GM21529 (cell line): ENCODE results near the gene PASD1.
A peak's percentile ranks its signal among the peaks of the same experiment; 100 is the strongest.
"Not testable (repeated sequence)": the region's sequence is repeated elsewhere in the genome, so short reads cannot be mapped to it uniquely, and the experiment has no call there.

Source experiments
- ATAC-seq: cut with Tn5 transposase; IDR thresholded peaks from one replicate; pipeline ENCODE4 v1.9.1; 2021; ENCODE audit not compliant: unreplicated experiment

PASD1 gene

GRCh38 chrX:151621422-151621821, 57.9 kb downstream of the PASD1 start:
- no peak for ATAC-seq

- ATAC-seq, result no peak
Observed at GRCh38 chrX:151624677-151625076, 61.2 kb downstream of the PASD1 start.

- no peak for ATAC-seq
Observed at GRCh38 chrX:151631822-151632221, 68.3 kb downstream of the PASD1 start.

GRCh38 chrX:151633157-151633556, 69.7 kb downstream of the PASD1 start:
- ATAC-seq, result no peak

GRCh38 chrX:151634937-151635336, 71.5 kb downstream of the PASD1 start:
- no peak for ATAC-seq

- ATAC-seq, result no peak
Observed at GRCh38 chrX:151641564-151641963, 78.1 kb downstream of the PASD1 start.

GRCh38 chrX:151675121-151675746, 111.8 kb downstream of the PASD1 start:
- ATAC-seq, result no peak

- ATAC-seq, result no peak
Observed at GRCh38 chrX:151676196-151676595, 112.7 kb downstream of the PASD1 start.

- no peak for ATAC-seq
Observed at GRCh38 chrX:151679798-151680402, 116.4 kb downstream of the PASD1 start.

GRCh38 chrX:151680805-151681204, 117.3 kb downstream of the PASD1 start:
- ATAC-seq, result peak; percentile 91

GRCh38 chrX:151687635-151688034, 124.2 kb downstream of the PASD1 start:
- ATAC-seq, result no peak

- no peak for ATAC-seq
Observed at GRCh38 chrX:151688695-151689094, 125.2 kb downstream of the PASD1 start.

- ATAC-seq, result no peak
Observed at GRCh38 chrX:151692825-151693224, 129.3 kb downstream of the PASD1 start.

GRCh38 chrX:151694121-151694520, 130.6 kb downstream of the PASD1 start:
- no peak for ATAC-seq

GRCh38 chrX:151694661-151695582, 131.4 kb downstream of the PASD1 start, which contains the start of gene PRRG3:
TSS of gene PRRG3 (plus strand) at chrX:151695458. CDS start at chrX:151698815, 3,357 bp downstream.
- ATAC-seq, result no peak

GRCh38 chrX:151695583-151696340, 132.3 kb downstream of the PASD1 start:
- ATAC-seq, result no peak

- not testable (repeated sequence) for ATAC-seq
Observed at GRCh38 chrX:151697082-151697481, 133.6 kb downstream of the PASD1 start.

- no peak for ATAC-seq
Observed at GRCh38 chrX:151697522-151697921, 134.0 kb downstream of the PASD1 start.

- ATAC-seq, result no peak
Observed at GRCh38 chrX:151698485-151698884, 135.0 kb downstream of the PASD1 start.

GRCh38 chrX:151699746-151700145, 136.3 kb downstream of the PASD1 start:
- no peak for ATAC-seq

GRCh38 chrX:151700581-151700980, 137.1 kb downstream of the PASD1 start:
- ATAC-seq, result no peak
